Psoas muscle (tissue), 8 donors: ENCODE results near the gene HIPK1. TPM values are rescaled to one million over a fixed set of nuclear protein-coding genes. Genes with fewer than 3 reads are reported as not detected.
A peak's percentile ranks its signal among the peaks of the same experiment; 100 is the strongest.

Experiments
- ATAC-seq, 4 donors: fragments of 200-7000 bp; cut with Tn5 transposase; one replicate each; pipeline ENCODE4 v1.9.1; 2020; ENCODE audit warnings: moderate library complexity in 3 of 4, mild to moderate bottlenecking in 2 of 4
- DNase-seq, 2 donors: peaks; one replicate each; pipeline ENCODE4 v3.0.0-alpha.2; 2020
- H3K27ac ChIP-seq: fragments of 200-600 bp; one replicate; pipeline ENCODE4 v1.8.0; 2022
- H3K27me3 ChIP-seq, 3 donors: fragments of 200-600 bp in 1 of 3; one replicate each; pipeline versions ENCODE4 v1.6.1 to v1.8.0; 2013 to 2022; ENCODE audit warnings: low read length in 2 of 3, mild to moderate bottlenecking in 2 of 3, moderate library complexity in 1 of 3; ENCODE audit not compliant: insufficient read depth in 3 of 3
- H3K36me3 ChIP-seq, 2 donors: fragments of 200-600 bp in 1 of 2; one replicate each; pipeline versions ENCODE4 v1.6.1 to v1.8.0; 2013 to 2022; ENCODE audit warnings: low read depth in 1 of 2, mild to moderate bottlenecking in 1 of 2, moderate library complexity in 1 of 2; ENCODE audit not compliant: insufficient read depth in 1 of 2
- H3K4me1 ChIP-seq: fragments of 200-600 bp; one replicate; pipeline ENCODE4 v1.8.0; 2022
- H3K4me3 ChIP-seq: fragments of 200-600 bp; one replicate; pipeline ENCODE4 v1.8.0; 2022; ENCODE audit warnings: mild to moderate bottlenecking
- H3K9me3 ChIP-seq: fragments of 200-600 bp; one replicate; pipeline ENCODE4 v1.8.0; 2022
- CTCF ChIP-seq: fragments of 200-600 bp; IDR thresholded peaks from one replicate; pipeline ENCODE4 v1.8.0; 2022; ENCODE audit warnings: antibody characterized with exemption
- WGBS, 3 donors: extraction: QIAGEN DNeasy Blood & Tissue Kit; methylation state at CpG; one replicate each; pipeline versions ENCODE4 v1.1.6 to v1.1.7; 2013; 5-methylcytosine and 5-hydroxymethylcytosine counted together
- intact Hi-C, 2 donors: fragments of 100-400 bp; cut with DNase I; formaldehyde crosslinking; loops; one replicate each; pipeline versions ENCODE4 v1.11.0 to v1.14.2; 2022
- polyA plus RNA-seq, 3 donors: library from polyadenylated mRNA; stranded (reverse); fragments of 200-250 nt; gene quantifications; one replicate each; pipeline ENCODE4 v1.2.3, GENCODE V29; 2013
- total RNA-seq, 4 donors: library from RNA; stranded (reverse); fragmentation: NEBNext Ultra II Directional in 2 of 4; extraction: Animal tissue kit (Norgen Biotek cat#: 25700) in 2 of 4; gene quantifications; one replicate each; pipeline versions ENCODE4 v1.2.1 to v1.2.4, GENCODE V29; 2021 to 2023
- donor health status: healthy with polysubstance abuse.
- donor health status: DM: no; HTN: no; CAD: no; lungs with moderate emphysema.
- donor health status: Bipolar disorder and iron deficiency.
- donor health status: healthy.
- donor health status: DM: yes; HTN: yes; CAD: no.
- donor health status: DM: no; HTN: no; CAD: no.
- donor health status: DM: no; HTN: no; CAD: no.
- donor health status: DM: yes; HTN: yes; CAD: no.

Gene HIPK1
- total and polyA plus RNA-seq, 7 donors = 16.8 to 80.6 (median 56.0) TPM

GRCh38 chr1:113912594-113913311 is 16.4 kb upstream of the HIPK1 start:
- intact Hi-C loops = loop anchor here in 1 of 2 donors (2.0 kb wide), 1 partner anchor 16 kb away; the partner anchor contains the start of gene HIPK1
- DNase-seq (peak; percentile 26 to 69), ATAC-seq (peak; percentile 88 to 99 (median 94))
- Histone ChIP-seq H3K9me3 (no peaks in the 10 kb centered on the region), H3K4me3 (peak overlapping the region; percentile 20), H3K4me1 (peaks cover 19% of the 10 kb centered on the region), H3K27me3 (no peaks in the 10 kb centered on the region), H3K36me3 (peaks cover 0 to 43% of the 10 kb centered on the region in 2 donors), H3K27ac (peak overlapping the region; percentile 73)
- TF ChIP-seq CTCF = no peak
- WGBS, 3 donors = 9 to 14% (median 12%) methylated on average over 6 of the region's 6 CpGs

DNA sequence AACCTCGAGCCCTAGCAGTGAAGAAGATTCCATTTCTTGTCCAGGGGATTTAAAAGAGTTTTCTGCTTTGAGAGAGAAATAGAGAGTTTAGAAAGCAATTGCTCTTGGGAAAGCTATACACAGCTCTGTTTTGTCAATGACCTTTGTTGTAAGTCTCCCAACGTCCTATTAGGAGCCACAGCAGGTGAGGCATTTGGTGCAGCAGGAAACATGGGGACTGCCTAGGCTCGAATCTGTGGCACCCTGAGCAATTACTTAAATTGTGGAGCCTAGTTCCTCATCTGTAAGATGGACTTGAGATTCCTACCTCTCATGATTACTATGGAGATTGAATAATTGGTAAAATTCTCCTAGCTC is 15.8 kb upstream of the HIPK1 start:
- H3K27ac ChIP-seq = peak overlapping the region; percentile 73
- no peaks in the 10 kb centered on the region for H3K9me3 ChIP-seq
- 10 to 18% (median 16%) methylated on average over 3 of the region's 3 CpGs for WGBS, 3 donors
- H3K27me3 ChIP-seq = no peaks in the 10 kb centered on the region
- peaks cover 0 to 37% of the 10 kb centered on the region in 2 donors for H3K36me3 ChIP-seq
- intact Hi-C loops = loop anchor here in 1 of 2 donors (2.0 kb wide), 1 partner anchor 16 kb away; the partner anchor contains the start of gene HIPK1
- ATAC-seq (peak; percentile 35 to 67 (median 44)), DNase-seq (no peak)
- peaks cover 19% of the 10 kb centered on the region for H3K4me1 ChIP-seq
- peak overlapping the region; percentile 20 for H3K4me3 ChIP-seq
- no peak for TF ChIP-seq CTCF

DNA sequence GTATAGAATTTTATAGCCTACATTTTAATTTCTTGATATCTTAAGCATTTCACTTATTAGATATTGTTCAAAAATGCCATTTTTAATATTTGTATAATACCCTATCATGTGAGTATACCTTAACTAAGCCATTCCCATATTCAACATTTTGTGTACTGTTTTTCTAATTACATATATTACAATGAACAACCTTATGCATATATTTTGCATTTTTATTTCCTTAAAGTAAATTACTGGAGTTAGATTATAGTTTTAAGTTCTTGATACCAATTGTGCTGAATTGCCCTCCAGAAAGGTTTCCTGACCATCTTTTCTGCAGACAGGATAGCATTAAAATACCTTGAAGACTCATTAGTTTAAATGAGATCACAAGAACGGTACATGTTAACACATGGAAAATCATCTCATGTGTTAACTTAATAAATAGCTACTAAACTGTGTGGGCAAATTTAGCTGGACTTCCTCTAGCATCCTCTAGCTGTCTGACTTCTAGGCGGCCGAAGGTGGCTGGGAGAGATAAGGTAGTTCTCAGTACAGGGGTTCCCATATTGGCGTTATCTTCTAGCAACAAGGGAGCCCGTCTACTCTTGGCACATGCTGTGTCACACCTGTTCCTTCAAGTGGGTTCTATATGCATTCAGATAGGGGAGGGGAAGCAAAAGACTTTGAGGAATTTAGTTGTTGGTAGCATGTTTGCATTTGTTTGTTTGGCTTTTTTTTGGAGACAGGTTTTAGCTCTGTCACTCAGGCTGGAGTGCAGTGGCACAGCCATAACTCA is 15.0 kb upstream of the HIPK1 start:
- H3K4me1 ChIP-seq = peaks cover 19% of the 10 kb centered on the region
- 67 to 81% (median 73%) methylated on average over 5 of the region's 5 CpGs for WGBS, 3 donors
- H3K4me3 ChIP-seq = no peak overlapping the region
- no peak for ATAC-seq
- H3K27ac ChIP-seq = peak overlapping the region; percentile 73
- no peaks in the 10 kb centered on the region for H3K27me3 ChIP-seq
- intact Hi-C loops = loop anchor here in 1 of 2 donors (2.0 kb wide), 1 partner anchor 15 kb away; the partner anchor contains the start of gene HIPK1
- H3K36me3 ChIP-seq = peaks cover 0 to 29% of the 10 kb centered on the region in 2 donors
- no peak for DNase-seq
- TF ChIP-seq CTCF = no peak
- no peaks in the 10 kb centered on the region for H3K9me3 ChIP-seq

- ATAC-seq (no peak), DNase-seq (no peak)
- TF ChIP-seq CTCF = no peak
- intact Hi-C loops = no loop called here
- Histone ChIP-seq H3K27ac (no peak overlapping the region), H3K36me3 (peaks cover 0 to 4% of the 10 kb centered on the region in 2 donors), H3K4me1 (peaks cover 17% of the 10 kb centered on the region), H3K27me3 (no peaks in the 10 kb centered on the region), H3K9me3 (no peaks in the 10 kb centered on the region), H3K4me3 (no peak overlapping the region)
- 91 to 95% (median 92%) methylated on average over 5 of the region's 5 CpGs for WGBS, 3 donors
Measured at GRCh38 chr1:113916974-113917373, 12.2 kb upstream of the HIPK1 start.
